Peyer's patch (tissue), 4 donors: ENCODE results near the gene CPLANE2.

Experiments
- CTCF ChIP-seq, 6 experiments: fragments of 450-650 bp in 4 of 6; fragments of 200-600 bp in 2 of 6; sonication (generic) in 1 of 6; IDR thresholded peaks; one replicate each; pipeline ENCODE4 v1.5.1; 2017 to 2019; ENCODE audit warnings: antibody characterized with exemption in 6 of 6, mild to moderate bottlenecking in 3 of 6, moderate library complexity in 1 of 6
- POLR2A ChIP-seq, 2 donors: fragments of 450-650 bp; IDR thresholded peaks; one replicate each; pipeline ENCODE4 v1.5.1; 2017; ENCODE audit warnings: antibody characterized with exemption in 2 of 2, mild to moderate bottlenecking in 2 of 2, moderate library complexity in 2 of 2

- TF ChIP-seq CTCF (IDR thresholded peaks at IDR 0.05) (no peak), POLR2A (IDR thresholded peaks at IDR 0.05) (no peak)
Measured at GRCh38 chr1:16252912-16253311, 15.9 kb upstream of the CPLANE2 start.
